WTC11 (cell line): ENCODE data around the gene PDE5A. TPM values are rescaled to one million over a fixed set of nuclear protein-coding genes. Genes with fewer than 3 reads are reported as not detected.
A peak's percentile ranks its signal among the peaks of the same experiment; 100 is the strongest.

Experiments
- ATAC-seq: fragments of 200-7000 bp; cut with Tn5 transposase; 2 replicates; pipeline ENCODE4 v1.10.0; 2021; ENCODE audit warnings: mild to moderate bottlenecking, moderate library complexity
- CTCF ChIA-PET: fragments of 300-600 bp; sonication (Branson Sonifier 250); formaldehyde crosslinking; loops from one replicate; lab custom pipeline; 2021; ENCODE audit warnings: antibody characterized with exemption; lab: Charles Lee
- POLR2A ChIA-PET: fragments of 350-600 bp; sonication (Branson Sonifier 250); formaldehyde crosslinking; loops from one replicate; lab custom pipeline; 2021; ENCODE audit warnings: antibody characterized with exemption; lab: Charles Lee
- DNase-seq: peaks from one replicate; pipeline ENCODE4 v3.0.0; 2021; ENCODE audit warnings: low spot score
- H3K27ac Mint-ChIP-seq: 2 replicates; pipeline ENCODE4 v1.8.0; 2021; ENCODE audit warnings: mixed read lengths
- H3K27me3 Mint-ChIP-seq: 2 replicates; pipeline ENCODE4 v1.8.0; 2021; ENCODE audit warnings: low read depth, mild to moderate bottlenecking, moderate library complexity, mixed read lengths
- H3K36me3 Mint-ChIP-seq: 2 replicates; pipeline ENCODE4 v1.8.0; 2021; ENCODE audit warnings: mixed read lengths
- H3K4me1 Mint-ChIP-seq: 2 replicates; pipeline ENCODE4 v1.8.0; 2022; ENCODE audit warnings: mixed read lengths
- H3K4me3 Mint-ChIP-seq: 2 replicates; pipeline ENCODE4 v1.8.0; 2021; ENCODE audit warnings: mild to moderate bottlenecking, moderate library complexity, mixed read lengths
- H3K9me3 Mint-ChIP-seq: 2 replicates; pipeline ENCODE4 v1.8.0; 2021; ENCODE audit warnings: mixed read lengths
- E2F5 ChIP-seq: sonication (generic); formaldehyde crosslinking; IDR thresholded peaks from 2 replicates; pipeline ENCODE4 v1.8.1; 2022; ENCODE audit warnings: mild to moderate bottlenecking, moderate library complexity, missing genetic modification reagents
- GABPB1 ChIP-seq: sonication (generic); formaldehyde crosslinking; IDR thresholded peaks from 2 replicates; pipeline ENCODE4 v1.8.1; 2023; ENCODE audit warnings: mild to moderate bottlenecking, missing genetic modification reagents
- JAZF1 ChIP-seq: fragments of 250-450 bp; sonication (Bioruptor Pico); IDR thresholded peaks from 2 replicates; pipeline ENCODE4 v1.9.0; 2021; ENCODE audit warnings: moderate library complexity, mild to moderate bottlenecking, inconsistent platforms
- NR1H2 ChIP-seq: sonication (generic); formaldehyde crosslinking; IDR thresholded peaks from 2 replicates; pipeline ENCODE4 v1.9.0; 2021; ENCODE audit warnings: mild to moderate bottlenecking, moderate library complexity, missing genetic modification reagents
- OVOL2 ChIP-seq: fragments of 250-450 bp; sonication (Bioruptor Pico); IDR thresholded peaks from 2 replicates; pipeline ENCODE4 v1.9.0; 2021; ENCODE audit warnings: mild to moderate bottlenecking, borderline replicate concordance
- PRRX2 ChIP-seq: fragments of 250-450 bp; sonication (Bioruptor Pico); IDR thresholded peaks from 2 replicates; pipeline ENCODE4 v1.8.0; 2021; ENCODE audit warnings: mild to moderate bottlenecking
- SOX15 ChIP-seq: fragments of 250-450 bp; sonication (Bioruptor Pico); IDR thresholded peaks from 2 replicates; pipeline ENCODE4 v1.9.0; 2021; ENCODE audit warnings: mild to moderate bottlenecking
- ZNF425 ChIP-seq: fragments of 250-450 bp; sonication (Bioruptor Pico); conservative IDR thresholded peaks from 2 replicates; pipeline ENCODE4 v1.9.0; 2021; ENCODE audit warnings: mild to moderate bottlenecking
- total RNA-seq: library from RNA; stranded (reverse); gene quantifications from 3 replicates; pipeline ENCODE4 v1.2.3, GENCODE V29; 2021
- TF ChIP-seq, protein P1 (sequence below): fragments of 250-450 bp; sonication (Bioruptor Pico); IDR thresholded peaks from 2 replicates; pipeline ENCODE4 v1.9.0; 2021; ENCODE audit warnings: mild to moderate bottlenecking, borderline replicate concordance
- TF ChIP-seq, protein P2 (sequence below): sonication (generic); formaldehyde crosslinking; IDR thresholded peaks from 2 replicates; pipeline ENCODE4 v1.8.1; 2022; ENCODE audit warnings: low read depth, mild to moderate bottlenecking, moderate library complexity, missing genetic modification reagents, borderline replicate concordance
- TF ChIP-seq, protein P3 (sequence below): fragments of 250-450 bp; sonication (Bioruptor Pico); IDR thresholded peaks from 2 replicates; pipeline ENCODE4 v1.9.0; 2021; ENCODE audit warnings: mild to moderate bottlenecking
- TF ChIP-seq, protein P4 (sequence below): sonication (generic); formaldehyde crosslinking; IDR thresholded peaks from 2 replicates; pipeline ENCODE4 v1.8.1; 2023; ENCODE audit warnings: mild to moderate bottlenecking, missing genetic modification reagents, moderate library complexity
- TF ChIP-seq, protein P5 (sequence below): sonication (generic); formaldehyde crosslinking; IDR thresholded peaks from 2 replicates; pipeline ENCODE4 v1.8.1; 2022; ENCODE audit warnings: low read depth, missing genetic modification reagents, borderline replicate concordance

The PDE5A gene
- total RNA-seq, 1 experiment from 2014 or later: 25.6 TPM

DNA sequence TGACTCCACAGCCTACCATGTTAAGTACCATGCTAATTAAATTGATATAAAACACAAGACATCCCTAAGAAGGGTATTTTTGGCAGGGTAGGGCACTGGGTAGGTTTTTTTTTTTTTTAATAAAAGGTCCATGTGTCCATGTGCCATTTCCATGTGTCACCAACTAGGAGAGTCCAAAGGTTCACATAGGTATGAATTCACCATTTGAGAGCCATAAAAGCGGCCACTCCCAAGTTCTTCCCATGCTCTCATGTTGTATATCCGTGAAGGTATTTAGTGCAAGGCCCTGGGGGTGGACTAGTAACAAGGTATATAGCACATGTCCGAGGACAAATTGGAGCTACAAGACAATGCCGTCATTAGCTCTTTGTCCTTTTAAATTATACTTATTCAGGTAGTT, 107.3 kb downstream of the PDE5A start (continued):
- TF ChIP-seq, protein P1, sequence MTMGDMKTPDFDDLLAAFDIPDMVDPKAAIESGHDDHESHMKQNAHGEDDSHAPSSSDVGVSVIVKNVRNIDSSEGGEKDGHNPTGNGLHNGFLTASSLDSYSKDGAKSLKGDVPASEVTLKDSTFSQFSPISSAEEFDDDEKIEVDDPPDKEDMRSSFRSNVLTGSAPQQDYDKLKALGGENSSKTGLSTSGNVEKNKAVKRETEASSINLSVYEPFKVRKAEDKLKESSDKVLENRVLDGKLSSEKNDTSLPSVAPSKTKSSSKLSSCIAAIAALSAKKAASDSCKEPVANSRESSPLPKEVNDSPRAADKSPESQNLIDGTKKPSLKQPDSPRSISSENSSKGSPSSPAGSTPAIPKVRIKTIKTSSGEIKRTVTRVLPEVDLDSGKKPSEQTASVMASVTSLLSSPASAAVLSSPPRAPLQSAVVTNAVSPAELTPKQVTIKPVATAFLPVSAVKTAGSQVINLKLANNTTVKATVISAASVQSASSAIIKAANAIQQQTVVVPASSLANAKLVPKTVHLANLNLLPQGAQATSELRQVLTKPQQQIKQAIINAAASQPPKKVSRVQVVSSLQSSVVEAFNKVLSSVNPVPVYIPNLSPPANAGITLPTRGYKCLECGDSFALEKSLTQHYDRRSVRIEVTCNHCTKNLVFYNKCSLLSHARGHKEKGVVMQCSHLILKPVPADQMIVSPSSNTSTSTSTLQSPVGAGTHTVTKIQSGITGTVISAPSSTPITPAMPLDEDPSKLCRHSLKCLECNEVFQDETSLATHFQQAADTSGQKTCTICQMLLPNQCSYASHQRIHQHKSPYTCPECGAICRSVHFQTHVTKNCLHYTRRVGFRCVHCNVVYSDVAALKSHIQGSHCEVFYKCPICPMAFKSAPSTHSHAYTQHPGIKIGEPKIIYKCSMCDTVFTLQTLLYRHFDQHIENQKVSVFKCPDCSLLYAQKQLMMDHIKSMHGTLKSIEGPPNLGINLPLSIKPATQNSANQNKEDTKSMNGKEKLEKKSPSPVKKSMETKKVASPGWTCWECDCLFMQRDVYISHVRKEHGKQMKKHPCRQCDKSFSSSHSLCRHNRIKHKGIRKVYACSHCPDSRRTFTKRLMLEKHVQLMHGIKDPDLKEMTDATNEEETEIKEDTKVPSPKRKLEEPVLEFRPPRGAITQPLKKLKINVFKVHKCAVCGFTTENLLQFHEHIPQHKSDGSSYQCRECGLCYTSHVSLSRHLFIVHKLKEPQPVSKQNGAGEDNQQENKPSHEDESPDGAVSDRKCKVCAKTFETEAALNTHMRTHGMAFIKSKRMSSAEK: no peak

GRCh38 chr4:119518915-119519410, 109.6 kb downstream of the PDE5A start:
- H3K9me3 Mint-ChIP-seq: no peaks in the 10 kb centered on the region
- H3K36me3 Mint-ChIP-seq: peaks cover 22% of the 10 kb centered on the region
- TF ChIP-seq, protein P2, sequence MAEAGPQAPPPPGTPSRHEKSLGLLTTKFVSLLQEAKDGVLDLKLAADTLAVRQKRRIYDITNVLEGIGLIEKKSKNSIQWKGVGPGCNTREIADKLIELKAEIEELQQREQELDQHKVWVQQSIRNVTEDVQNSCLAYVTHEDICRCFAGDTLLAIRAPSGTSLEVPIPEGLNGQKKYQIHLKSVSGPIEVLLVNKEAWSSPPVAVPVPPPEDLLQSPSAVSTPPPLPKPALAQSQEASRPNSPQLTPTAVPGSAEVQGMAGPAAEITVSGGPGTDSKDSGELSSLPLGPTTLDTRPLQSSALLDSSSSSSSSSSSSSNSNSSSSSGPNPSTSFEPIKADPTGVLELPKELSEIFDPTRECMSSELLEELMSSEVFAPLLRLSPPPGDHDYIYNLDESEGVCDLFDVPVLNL (CRISPR knock-in tag): no peak
- no peak for TF ChIP-seq GABPB1 (CRISPR knock-in tag)
- no peak for TF ChIP-seq SOX15 (CRISPR knock-in tag)
- TF ChIP-seq OVOL2: no peak
- TF ChIP-seq, protein P3, sequence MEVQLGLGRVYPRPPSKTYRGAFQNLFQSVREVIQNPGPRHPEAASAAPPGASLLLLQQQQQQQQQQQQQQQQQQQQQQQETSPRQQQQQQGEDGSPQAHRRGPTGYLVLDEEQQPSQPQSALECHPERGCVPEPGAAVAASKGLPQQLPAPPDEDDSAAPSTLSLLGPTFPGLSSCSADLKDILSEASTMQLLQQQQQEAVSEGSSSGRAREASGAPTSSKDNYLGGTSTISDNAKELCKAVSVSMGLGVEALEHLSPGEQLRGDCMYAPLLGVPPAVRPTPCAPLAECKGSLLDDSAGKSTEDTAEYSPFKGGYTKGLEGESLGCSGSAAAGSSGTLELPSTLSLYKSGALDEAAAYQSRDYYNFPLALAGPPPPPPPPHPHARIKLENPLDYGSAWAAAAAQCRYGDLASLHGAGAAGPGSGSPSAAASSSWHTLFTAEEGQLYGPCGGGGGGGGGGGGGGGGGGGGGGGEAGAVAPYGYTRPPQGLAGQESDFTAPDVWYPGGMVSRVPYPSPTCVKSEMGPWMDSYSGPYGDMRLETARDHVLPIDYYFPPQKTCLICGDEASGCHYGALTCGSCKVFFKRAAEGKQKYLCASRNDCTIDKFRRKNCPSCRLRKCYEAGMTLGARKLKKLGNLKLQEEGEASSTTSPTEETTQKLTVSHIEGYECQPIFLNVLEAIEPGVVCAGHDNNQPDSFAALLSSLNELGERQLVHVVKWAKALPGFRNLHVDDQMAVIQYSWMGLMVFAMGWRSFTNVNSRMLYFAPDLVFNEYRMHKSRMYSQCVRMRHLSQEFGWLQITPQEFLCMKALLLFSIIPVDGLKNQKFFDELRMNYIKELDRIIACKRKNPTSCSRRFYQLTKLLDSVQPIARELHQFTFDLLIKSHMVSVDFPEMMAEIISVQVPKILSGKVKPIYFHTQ (CRISPR knock-in tag): no peak
- H3K27ac Mint-ChIP-seq: peak overlapping the region; percentile 29; the same call in 1 of the 2 replicates
- DNase-seq (no peak), ATAC-seq (peak; percentile 50)
- ChIA-PET POLR2A (no interaction called here), CTCF (interaction anchor here (0.8 to 1.1 kb wide), 2 partner anchors 40 to 110 kb away, joined by 3 to 4 read pairs; partner anchors contain the start of gene PDE5A)
- no peaks in the 10 kb centered on the region for H3K27me3 Mint-ChIP-seq
- no peak overlapping the region for H3K4me3 Mint-ChIP-seq
- peaks cover 16% of the 10 kb centered on the region for H3K4me1 Mint-ChIP-seq

- H3K27ac Mint-ChIP-seq: no peak overlapping the region
- ATAC-seq (no peak), DNase-seq (no peak)
- H3K27me3 Mint-ChIP-seq: no peaks in the 10 kb centered on the region
- TF ChIP-seq, protein P4, sequence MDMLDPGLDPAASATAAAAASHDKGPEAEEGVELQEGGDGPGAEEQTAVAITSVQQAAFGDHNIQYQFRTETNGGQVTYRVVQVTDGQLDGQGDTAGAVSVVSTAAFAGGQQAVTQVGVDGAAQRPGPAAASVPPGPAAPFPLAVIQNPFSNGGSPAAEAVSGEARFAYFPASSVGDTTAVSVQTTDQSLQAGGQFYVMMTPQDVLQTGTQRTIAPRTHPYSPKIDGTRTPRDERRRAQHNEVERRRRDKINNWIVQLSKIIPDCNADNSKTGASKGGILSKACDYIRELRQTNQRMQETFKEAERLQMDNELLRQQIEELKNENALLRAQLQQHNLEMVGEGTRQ (CRISPR knock-in tag): no peak
- TF ChIP-seq ZNF425 (no peak), E2F5 (CRISPR knock-in tag) (no peak), NR1H2 (CRISPR knock-in tag) (no peak), JAZF1 (CRISPR knock-in tag) (no peak), PRRX2 (CRISPR knock-in tag) (no peak)
- TF ChIP-seq, protein P5, sequence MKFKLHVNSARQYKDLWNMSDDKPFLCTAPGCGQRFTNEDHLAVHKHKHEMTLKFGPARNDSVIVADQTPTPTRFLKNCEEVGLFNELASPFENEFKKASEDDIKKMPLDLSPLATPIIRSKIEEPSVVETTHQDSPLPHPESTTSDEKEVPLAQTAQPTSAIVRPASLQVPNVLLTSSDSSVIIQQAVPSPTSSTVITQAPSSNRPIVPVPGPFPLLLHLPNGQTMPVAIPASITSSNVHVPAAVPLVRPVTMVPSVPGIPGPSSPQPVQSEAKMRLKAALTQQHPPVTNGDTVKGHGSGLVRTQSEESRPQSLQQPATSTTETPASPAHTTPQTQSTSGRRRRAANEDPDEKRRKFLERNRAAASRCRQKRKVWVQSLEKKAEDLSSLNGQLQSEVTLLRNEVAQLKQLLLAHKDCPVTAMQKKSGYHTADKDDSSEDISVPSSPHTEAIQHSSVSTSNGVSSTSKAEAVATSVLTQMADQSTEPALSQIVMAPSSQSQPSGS (CRISPR knock-in tag): no peak
- H3K4me3 Mint-ChIP-seq: no peak overlapping the region
- peaks cover 16% of the 10 kb centered on the region for H3K4me1 Mint-ChIP-seq
- ChIA-PET POLR2A (no interaction called here), CTCF (interaction anchor here (0.8 kb wide), 1 partner anchor 41 kb away, joined by 4 read pairs; no protein-coding TSS in a partner anchor)
- H3K9me3 Mint-ChIP-seq: no peaks in the 10 kb centered on the region
- peaks cover 27% of the 10 kb centered on the region for H3K36me3 Mint-ChIP-seq
Observed at GRCh38 chr4:119518230-119518892, 110.2 kb downstream of the PDE5A start.
